ENCODE results near the gene CTNNA2.

DNA sequence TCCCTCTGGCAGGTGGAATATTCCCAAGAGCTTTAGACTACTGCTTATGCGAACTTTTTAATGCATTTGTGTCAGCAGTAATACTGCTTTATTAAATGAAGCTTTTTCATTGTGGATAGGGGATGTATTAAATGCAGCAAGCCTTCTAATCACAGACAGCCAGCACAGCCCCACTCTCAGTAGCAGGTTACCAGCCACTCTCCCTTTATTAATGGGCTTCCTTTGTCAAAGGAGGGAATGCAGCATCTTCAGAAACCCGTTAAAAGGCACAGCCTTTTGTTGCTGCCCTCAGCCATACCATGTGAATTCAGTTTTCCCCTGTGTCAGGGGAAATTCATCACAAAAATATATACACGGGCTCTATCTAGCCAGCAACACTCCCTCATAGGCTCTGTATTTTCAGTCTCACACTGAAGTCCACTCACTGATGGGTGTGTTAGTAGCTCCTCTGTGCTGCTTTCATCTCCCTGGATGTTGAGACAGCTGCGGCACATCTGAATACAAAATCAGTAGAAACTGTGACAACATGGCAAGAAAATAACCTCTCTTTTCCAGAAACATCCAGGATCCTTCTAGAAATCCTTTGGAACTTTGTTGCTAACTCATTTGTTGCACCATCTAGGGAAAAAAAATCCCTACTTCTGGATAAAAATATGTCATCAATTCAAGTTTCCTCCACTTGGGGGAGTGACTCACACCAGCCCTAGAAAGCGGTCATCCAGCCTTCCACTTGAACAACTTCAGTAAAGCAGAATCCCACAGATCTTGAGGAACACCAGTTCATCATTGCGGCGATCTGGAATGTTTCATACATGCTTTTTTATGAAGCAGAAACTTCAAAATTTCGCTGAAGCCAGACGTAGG lies 743.3 kb downstream of the CTNNA2 start:
- TF ChIP-seq, protein P1, sequence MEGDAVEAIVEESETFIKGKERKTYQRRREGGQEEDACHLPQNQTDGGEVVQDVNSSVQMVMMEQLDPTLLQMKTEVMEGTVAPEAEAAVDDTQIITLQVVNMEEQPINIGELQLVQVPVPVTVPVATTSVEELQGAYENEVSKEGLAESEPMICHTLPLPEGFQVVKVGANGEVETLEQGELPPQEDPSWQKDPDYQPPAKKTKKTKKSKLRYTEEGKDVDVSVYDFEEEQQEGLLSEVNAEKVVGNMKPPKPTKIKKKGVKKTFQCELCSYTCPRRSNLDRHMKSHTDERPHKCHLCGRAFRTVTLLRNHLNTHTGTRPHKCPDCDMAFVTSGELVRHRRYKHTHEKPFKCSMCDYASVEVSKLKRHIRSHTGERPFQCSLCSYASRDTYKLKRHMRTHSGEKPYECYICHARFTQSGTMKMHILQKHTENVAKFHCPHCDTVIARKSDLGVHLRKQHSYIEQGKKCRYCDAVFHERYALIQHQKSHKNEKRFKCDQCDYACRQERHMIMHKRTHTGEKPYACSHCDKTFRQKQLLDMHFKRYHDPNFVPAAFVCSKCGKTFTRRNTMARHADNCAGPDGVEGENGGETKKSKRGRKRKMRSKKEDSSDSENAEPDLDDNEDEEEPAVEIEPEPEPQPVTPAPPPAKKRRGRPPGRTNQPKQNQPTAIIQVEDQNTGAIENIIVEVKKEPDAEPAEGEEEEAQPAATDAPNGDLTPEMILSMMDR (IDR thresholded peaks at IDR 0.05): no peak
- TF ChIP-seq POLR2AphosphoS5 (IDR thresholded peaks at IDR 0.05) (no peak), POLR2A (IDR thresholded peaks at IDR 0.05) (no peak)
